Measurements from ENCODE around the gene DRAM1. TPM values are rescaled to one million over a fixed set of nuclear protein-coding genes. Genes with fewer than 3 reads are reported as not detected.
"Not testable (repeated sequence)": the region's sequence is repeated elsewhere in the genome, so short reads cannot be mapped to it uniquely, and the experiment has no call there.

Gene DRAM1
- total and polyA plus RNA-seq, 9 of the 15 experiments (the other 6 are each of a cell fraction or from before 2014, with no cell fraction given): 1.4 to 4.3 (median 2.7) TPM

- H3K9me3 ChIP-seq (replicated peaks; ENCODE audit: control insufficient read depth, insufficient read depth, low read depth, low read length); FAIRE-seq; H3K27me3 ChIP-seq (ENCODE audit: control insufficient read depth in 2 of 2, insufficient read depth in 2 of 2, low read length in 2 of 2); in situ Hi-C loops (cut with MboI); H3K36me3 ChIP-seq (ENCODE audit: control insufficient read depth, insufficient read depth, low read length); H3K4me1 ChIP-seq (replicated peaks in 1 of 2; ENCODE audit: control insufficient read depth in 2 of 2, insufficient read depth in 2 of 2, low read length in 2 of 2); BruUV-seq (replicated peaks); ATAC-seq; H3K9me1 ChIP-seq (ENCODE audit: control insufficient read depth, insufficient read depth, low read length); H3K79me2 ChIP-seq (ENCODE audit: control insufficient read depth, insufficient read depth, low read length); H4K20me1 ChIP-seq (replicated peaks; ENCODE audit: control insufficient read depth, insufficient read depth, low read length); H2AFZ ChIP-seq (ENCODE audit: low read depth, low read length); DNase-seq (ENCODE audit: extremely low read depth in 1 of 4, low spot score in 3 of 4); H3K27ac ChIP-seq (ENCODE audit: extremely low read depth, low read depth, low read length); H3K4me2 ChIP-seq (ENCODE audit: insufficient read depth, low read length); POLR2A ChIA-PET; H3K4me3 ChIP-seq; TF ChIP-seq CEBPG (CRISPR knock-in tag; IDR thresholded peaks at IDR 0.05): not testable (repeated sequence)
- intact Hi-C loops (cut with micrococcal nuclease): loop anchor here (5.0 kb wide), 2 partner anchors 507 to 958 kb away; no protein-coding TSS in a partner anchor
- 50% methylated on average over 4 of the region's 4 CpGs for WGBS (ENCODE audit: insufficient coverage, low coverage, missing lambda C conversion rate)
- H3K9ac ChIP-seq (ENCODE audit: insufficient read depth in 1 of 2, low read depth in 2 of 2, low read length in 2 of 2): peak overlapping the region in 1 of 2 experiments; percentile 61; a peak in 1 of 4 replicates
- TF ChIP-seq CEBPG (tag; conservative IDR thresholded peaks at IDR 0.05 in 1 of 2, IDR thresholded peaks at IDR 0.05 in 1 of 2) (peak in 1 of 2 experiments; percentile 35; a peak in 1 of 4 replicates), CEBPB (tag; IDR thresholded peaks at IDR 0.05) (peak; percentile 52; the same call in 1 of the 2 replicates)
- CTCF ChIA-PET (ENCODE audit: low intra/inter-chr PET ratio): interaction anchor here (1.5 kb wide), 1 partner anchor 892 kb away, joined by 3 read pairs; no protein-coding TSS in a partner anchor
Measured at GRCh38 chr12:101918805-101919204, 41.4 kb downstream of the DRAM1 start.

GRCh38 chr12:101919447-101919846, 42.1 kb downstream of the DRAM1 start:
- no peak for DNase-seq (ENCODE audit: extremely low read depth in 1 of 4, low spot score in 3 of 4)
- no peak overlapping the region for H3K9ac ChIP-seq (ENCODE audit: insufficient read depth in 1 of 2, low read depth in 2 of 2, low read length in 2 of 2)
- no peaks in the 10 kb centered on the region for H3K9me1 ChIP-seq (ENCODE audit: control insufficient read depth, insufficient read depth, low read length)
- H3K79me2 ChIP-seq (ENCODE audit: control insufficient read depth, insufficient read depth, low read length): no peaks in the 10 kb centered on the region
- no peaks in the 10 kb centered on the region for H4K20me1 ChIP-seq (replicated peaks; ENCODE audit: control insufficient read depth, insufficient read depth, low read length)
- WGBS (ENCODE audit: insufficient coverage, low coverage, missing lambda C conversion rate): 25% methylated on average over 3 of the region's 3 CpGs
- no peaks in the 10 kb centered on the region for H3K4me1 ChIP-seq (replicated peaks in 1 of 2; ENCODE audit: control insufficient read depth in 2 of 2, insufficient read depth in 2 of 2, low read length in 2 of 2)
- peaks cover 3% of the 10 kb centered on the region; the same call in 1 of the 2 replicates for H3K9me3 ChIP-seq (replicated peaks; ENCODE audit: control insufficient read depth, insufficient read depth, low read depth, low read length)
- in situ Hi-C loops (cut with MboI) (no loop called here), intact Hi-C loops (cut with micrococcal nuclease) (loop anchor here (5.0 kb wide), 2 partner anchors 507 to 958 kb away; no protein-coding TSS in a partner anchor)
- BruUV-seq (replicated peaks): no TSS peak
- H3K36me3 ChIP-seq (ENCODE audit: control insufficient read depth, insufficient read depth, low read length): no peaks in the 10 kb centered on the region
- ChIA-PET CTCF (ENCODE audit: low intra/inter-chr PET ratio) (no interaction called here), POLR2A (no interaction called here)
- no peak for FAIRE-seq
- TF ChIP-seq ZNF586 (CRISPR knock-in tag; conservative IDR thresholded peaks at IDR 0.05): no peak
- no peak for TF ChIP-seq HMGN3 (IDR thresholded peaks at IDR 0.05; ENCODE audit: borderline replicate concordance, extremely low read depth, insufficient read length, low read depth, low read length)
- no peak for TF ChIP-seq ZBTB43 (CRISPR knock-in tag; IDR thresholded peaks at IDR 0.05)
- no peak for TF ChIP-seq PTBP1 (IDR thresholded peaks at IDR 0.05; ENCODE audit: low read depth, low read length)
- H2AFZ ChIP-seq (ENCODE audit: low read depth, low read length): no peak overlapping the region
- no peak overlapping the region for H3K4me2 ChIP-seq (ENCODE audit: insufficient read depth, low read length)
- H3K4me3 ChIP-seq: no peak overlapping the region
- no peak for ATAC-seq
- no peaks in the 10 kb centered on the region for H3K27me3 ChIP-seq (ENCODE audit: control insufficient read depth in 2 of 2, insufficient read depth in 2 of 2, low read length in 2 of 2)
- no peak overlapping the region for H3K27ac ChIP-seq (ENCODE audit: extremely low read depth, low read depth, low read length)

Measured in K562 (cell line).